Left renal cortex interstitium (tissue), 4 donors: ENCODE results near the gene IGFALS. TPM values are rescaled to one million over a fixed set of nuclear protein-coding genes. Genes with fewer than 3 reads are reported as not detected.

Experiments used
- DNase-seq, 4 donors: peaks; one replicate each; pipeline ENCODE4 v3.0.0-alpha.2; 2013; ENCODE audit warnings: low read depth in 4 of 4, low spot score in 2 of 4, missing footprints in 1 of 4
- polyA plus RNA-seq, 4 donors: library from polyadenylated mRNA; unstranded; fragments of 120-200 nt; gene quantifications; one replicate each; pipeline ENCODE4 v1.2.1, GENCODE V29; 2013; ENCODE audit not compliant: insufficient read length in 4 of 4

Gene IGFALS
- polyA plus RNA-seq, 4 donors, result 2.4 to 4.3 (median 3.4) TPM

GRCh38 chr16:1768061-1768766, 25.3 kb downstream of the IGFALS start:
- DNase-seq, result no peak

- DNase-seq, result no peak
These were observed 26.1 kb downstream of the IGFALS start for GRCh38 chr16:1767116-1767994.

GRCh38 chr16:1766701-1767100, 26.8 kb downstream of the IGFALS start:
- no peak for DNase-seq

- no peak for DNase-seq
These were observed 27.3 kb downstream of the IGFALS start for GRCh38 chr16:1766231-1766630.

- no peak for DNase-seq
These were observed 27.7 kb downstream of the IGFALS start for GRCh38 chr16:1765826-1766225.

GRCh38 chr16:1764971-1765370, 28.5 kb downstream of the IGFALS start:
- DNase-seq, result no peak

- no peak for DNase-seq
These were observed 29.7 kb downstream of the IGFALS start for GRCh38 chr16:1763521-1764511.

- no peak for DNase-seq
These were observed 30.5 kb downstream of the IGFALS start for GRCh38 chr16:1762879-1763520.

GRCh38 chr16:1762196-1762878, 31.2 kb downstream of the IGFALS start:
- no peak for DNase-seq

- DNase-seq, result no peak
These were observed 31.8 kb downstream of the IGFALS start for GRCh38 chr16:1761751-1762150.

GRCh38 chr16:1760911-1761310, 32.6 kb downstream of the IGFALS start:
- DNase-seq, result no peak

- DNase-seq, result no peak
These were observed 34.0 kb downstream of the IGFALS start for GRCh38 chr16:1759511-1759910.

- no peak for DNase-seq
These were observed 34.6 kb downstream of the IGFALS start for GRCh38 chr16:1758923-1759322.

- no peak for DNase-seq
These were observed 35.6 kb downstream of the IGFALS start for GRCh38 chr16:1757714-1758461.

GRCh38 chr16:1754204-1754603, 39.3 kb downstream of the IGFALS start:
- no peak for DNase-seq

GRCh38 chr16:1752853-1753252, 40.7 kb downstream of the IGFALS start:
- no peak for DNase-seq

GRCh38 chr16:1751946-1752345, 41.6 kb downstream of the IGFALS start:
- DNase-seq, result no peak

- DNase-seq, result no peak
These were observed 44.1 kb downstream of the IGFALS start for GRCh38 chr16:1749152-1750117.
